DND-41 (cell line): ENCODE data around the gene BMF.

ENCODE experiments used
- ATAC-seq: fragments of 200-7000 bp; cut with Tn5 transposase; 3 replicates; pipeline ENCODE4 v1.9.1; 2021; ENCODE audit warnings: low read depth; ENCODE audit not compliant: insufficient read depth
- DNase-seq: peaks from one replicate; pipeline ENCODE4 v3.0.0-alpha.2; 2020
- H2AFZ ChIP-seq: 2 replicates; pipeline ENCODE4 v1.6.0; 2012; ENCODE audit warnings: low read depth, low read length
- H3K27ac ChIP-seq: 2 replicates; pipeline ENCODE4 v1.5.1; 2012; ENCODE audit warnings: low read length, inconsistent platforms
- H3K27me3 ChIP-seq: fragments of 200-600 bp; sonication (generic); 2 replicates; pipeline ENCODE4 v1.6.0; 2012; ENCODE audit warnings: low read length, mild to moderate bottlenecking, inconsistent platforms; ENCODE audit not compliant: insufficient read depth, poor library complexity
- H3K36me3 ChIP-seq: 2 replicates; pipeline ENCODE4 v1.5.1; 2012; ENCODE audit warnings: low read length, inconsistent platforms; ENCODE audit not compliant: insufficient read depth
- H3K4me1 ChIP-seq: 2 replicates; pipeline ENCODE4 v1.5.1; 2012; ENCODE audit warnings: mild to moderate bottlenecking, low read length; ENCODE audit not compliant: insufficient read depth
- H3K4me2 ChIP-seq: 2 replicates; pipeline ENCODE4 v1.6.0; 2012; ENCODE audit warnings: mild to moderate bottlenecking, moderate library complexity, low read length, inconsistent platforms; ENCODE audit not compliant: insufficient read depth
- H3K4me3 ChIP-seq, 2 experiments: fragments of 200-600 bp in 1 of 2; shearing (Covaris generic) in 1 of 2; 2 replicates each; pipeline ENCODE4 v1.5.1; 2012 to 2016; ENCODE audit warnings: inconsistent platforms in 2 of 2, low read length in 2 of 2, mild to moderate bottlenecking in 2 of 2, low read depth in 1 of 2, moderate library complexity in 1 of 2
- H3K79me2 ChIP-seq: 2 replicates; pipeline ENCODE4 v1.6.0; 2012; ENCODE audit warnings: low read length, inconsistent platforms; ENCODE audit not compliant: insufficient read depth
- H3K9ac ChIP-seq: 2 replicates; pipeline ENCODE4 v1.6.0; 2012; ENCODE audit warnings: low read depth, mild to moderate bottlenecking, inconsistent platforms, low read length, moderate library complexity
- H3K9me3 ChIP-seq: 2 replicates; pipeline ENCODE4 v1.5.1; 2012; ENCODE audit warnings: low read length, moderate library complexity, mild to moderate bottlenecking, inconsistent platforms; ENCODE audit not compliant: insufficient read depth, severe bottlenecking
- H4K20me1 ChIP-seq: 2 replicates; pipeline ENCODE4 v1.6.0; 2012; ENCODE audit warnings: low read length; ENCODE audit not compliant: insufficient read depth
- CTCF ChIP-seq: IDR thresholded peaks from 2 replicates; pipeline ENCODE4 v1.5.1; 2012; ENCODE audit warnings: borderline replicate concordance, low read length, moderate library complexity, mild to moderate bottlenecking; ENCODE audit not compliant: poor library complexity, severe bottlenecking; ENCODE audit errors: extremely low read depth
- EZH2 ChIP-seq: IDR thresholded peaks from 3 replicates; pipeline ENCODE4 v1.6.1; 2012; ENCODE audit warnings: borderline replicate concordance, low read depth, mild to moderate bottlenecking, moderate library complexity, low read length, inconsistent platforms; ENCODE audit not compliant: severe bottlenecking

Gene BMF

GRCh38 chr15:40114218-40114617, 5.5 kb upstream of the BMF start:
- Histone ChIP-seq H3K9ac (no peak overlapping the region), H3K27ac (peak overlapping the region; percentile 93), H3K9me3 (no peaks in the 10 kb centered on the region), H3K36me3 (no peaks in the 10 kb centered on the region), H3K4me2 (no peak overlapping the region), H3K27me3 (no peaks in the 10 kb centered on the region), H4K20me1 (no peaks in the 10 kb centered on the region), H3K4me3 (no peak overlapping the region), H2AFZ (no peak overlapping the region), H3K4me1 (peaks cover 42% of the 10 kb centered on the region), H3K79me2 (no peaks in the 10 kb centered on the region)
- DNase-seq (no peak), ATAC-seq (no peak)
- TF ChIP-seq EZH2 (no peak), CTCF (no peak)

GRCh38 chr15:40112789-40113188, 4.1 kb upstream of the BMF start:
- H3K4me1 ChIP-seq, result peaks cover 49% of the 10 kb centered on the region
- ATAC-seq (no peak), DNase-seq (no peak)
- H3K27me3 ChIP-seq, result no peaks in the 10 kb centered on the region
- H2AFZ ChIP-seq, result no peak overlapping the region
- no peaks in the 10 kb centered on the region for H3K9me3 ChIP-seq
- no peaks in the 10 kb centered on the region for H4K20me1 ChIP-seq
- TF ChIP-seq EZH2, result no peak
- no peaks in the 10 kb centered on the region for H3K79me2 ChIP-seq
- no peak overlapping the region for H3K4me2 ChIP-seq
- no peaks in the 10 kb centered on the region for H3K36me3 ChIP-seq
- no peak overlapping the region for H3K4me3 ChIP-seq
- no peak overlapping the region for H3K9ac ChIP-seq
- H3K27ac ChIP-seq, result no peak overlapping the region

GRCh38 chr15:40111888-40112287, 3.2 kb upstream of the BMF start:
- H3K9me3 ChIP-seq, result no peaks in the 10 kb centered on the region
- H3K27me3 ChIP-seq, result no peaks in the 10 kb centered on the region
- no peaks in the 10 kb centered on the region for H3K79me2 ChIP-seq
- H3K4me3 ChIP-seq, result no peak overlapping the region
- no peak overlapping the region for H3K9ac ChIP-seq
- H3K36me3 ChIP-seq, result no peaks in the 10 kb centered on the region
- no peak for TF ChIP-seq EZH2
- TF ChIP-seq CTCF, result no peak
- peaks cover 52% of the 10 kb centered on the region for H3K4me1 ChIP-seq
- no peak overlapping the region for H3K27ac ChIP-seq
- DNase-seq, result no peak
- no peaks in the 10 kb centered on the region for H4K20me1 ChIP-seq
- H2AFZ ChIP-seq, result no peak overlapping the region
- no peak for ATAC-seq
- no peak overlapping the region for H3K4me2 ChIP-seq

- Histone ChIP-seq H3K27ac (no peak overlapping the region), H3K79me2 (no peaks in the 10 kb centered on the region), H3K4me1 (peaks cover 44% of the 10 kb centered on the region), H3K4me3 (no peak overlapping the region), H3K9me3 (no peaks in the 10 kb centered on the region), H3K4me2 (no peak overlapping the region), H3K9ac (no peak overlapping the region), H3K27me3 (no peaks in the 10 kb centered on the region), H3K36me3 (no peaks in the 10 kb centered on the region), H2AFZ (no peak overlapping the region), H4K20me1 (no peaks in the 10 kb centered on the region)
- ATAC-seq, result no peak
- TF ChIP-seq EZH2 (no peak), CTCF (no peak)
- DNase-seq, result no peak
These were observed 2.3 kb upstream of the BMF start for GRCh38 chr15:40110866-40111550.
